ENCODE measurements around the gene TRIM34. TPM values are rescaled to one million over a fixed set of nuclear protein-coding genes. Genes with fewer than 3 reads are reported as not detected.
"Not testable (repeated sequence)": the region's sequence is repeated elsewhere in the genome, so short reads cannot be mapped to it uniquely, and the experiment has no call there.

The TRIM34 gene
- total RNA-seq, 1 experiment from 2014 or later = 0.41 TPM

- no peak overlapping the region for H3K27ac ChIP-seq (ENCODE audit: low read depth, low read length, poor library complexity, severe bottlenecking)
- no peak for TF ChIP-seq EZH2 (IDR thresholded peaks at IDR 0.05; ENCODE audit: borderline replicate concordance, low read depth, low read length, poor library complexity, severe bottlenecking)
- TF ChIP-seq CTCF (conservative IDR thresholded peaks at IDR 0.05; ENCODE audit: low read depth, low read length) = no peak
- no peaks in the 10 kb centered on the region for H3K27me3 ChIP-seq (replicated peaks; ENCODE audit: insufficient read depth, low read depth, low read length, poor library complexity)
- no peak for DNase-seq (ENCODE audit: low spot score)
- H3K36me3 ChIP-seq (ENCODE audit: insufficient read depth, low read length, poor library complexity, severe bottlenecking) = no peaks in the 10 kb centered on the region
- intact Hi-C loops (cut with micrococcal nuclease; ENCODE audit: unreplicated experiment) = no loop called here
- no peaks in the 10 kb centered on the region for H3K4me1 ChIP-seq (ENCODE audit: insufficient read depth, low read length, poor library complexity, severe bottlenecking)
- no peak overlapping the region for H3K4me3 ChIP-seq (ENCODE audit: low read depth, low read length, poor library complexity, severe bottlenecking)
- no peaks in the 10 kb centered on the region for H3K9me3 ChIP-seq (ENCODE audit: low read depth, low read length, poor library complexity, severe bottlenecking)
- ChIA-PET POLR2A (ENCODE audit: low non-redundant PET) (no interaction called here), CTCF (no interaction called here)
- BruUV-seq (replicated peaks) = no TSS peak
Measured at GRCh38 chr11:5643585-5643984, 18.8 kb downstream of the TRIM34 start.

- Histone ChIP-seq H3K4me3 (ENCODE audit: low read depth, low read length, poor library complexity, severe bottlenecking) (no peak overlapping the region), H3K27ac (ENCODE audit: low read depth, low read length, poor library complexity, severe bottlenecking) (no peak overlapping the region), H3K9me3 (ENCODE audit: low read depth, low read length, poor library complexity, severe bottlenecking) (no peaks in the 10 kb centered on the region), H3K36me3 (ENCODE audit: insufficient read depth, low read length, poor library complexity, severe bottlenecking) (no peaks in the 10 kb centered on the region), H3K4me1 (ENCODE audit: insufficient read depth, low read length, poor library complexity, severe bottlenecking) (no peaks in the 10 kb centered on the region), H3K27me3 (replicated peaks; ENCODE audit: insufficient read depth, low read depth, low read length, poor library complexity) (no peaks in the 10 kb centered on the region)
- ChIA-PET CTCF (no interaction called here), POLR2A (ENCODE audit: low non-redundant PET) (no interaction called here)
- TF ChIP-seq CTCF (conservative IDR thresholded peaks at IDR 0.05; ENCODE audit: low read depth, low read length) (no peak), EZH2 (IDR thresholded peaks at IDR 0.05; ENCODE audit: borderline replicate concordance, low read depth, low read length, poor library complexity, severe bottlenecking) (no peak)
- no TSS peak for BruUV-seq (replicated peaks)
- intact Hi-C loops (cut with micrococcal nuclease; ENCODE audit: unreplicated experiment) = no loop called here
- no peak for DNase-seq (ENCODE audit: low spot score)
Measured at GRCh38 chr11:5646139-5646538, 21.3 kb downstream of the TRIM34 start.

- no peak overlapping the region for H3K27ac ChIP-seq (ENCODE audit: low read depth, low read length, poor library complexity, severe bottlenecking)
- H3K4me1 ChIP-seq (ENCODE audit: insufficient read depth, low read length, poor library complexity, severe bottlenecking) = no peaks in the 10 kb centered on the region
- TF ChIP-seq CTCF (conservative IDR thresholded peaks at IDR 0.05; ENCODE audit: low read depth, low read length) (no peak), EZH2 (IDR thresholded peaks at IDR 0.05; ENCODE audit: borderline replicate concordance, low read depth, low read length, poor library complexity, severe bottlenecking) (no peak)
- ChIA-PET POLR2A (ENCODE audit: low non-redundant PET) (no interaction called here), CTCF (no interaction called here)
- DNase-seq (ENCODE audit: low spot score) = no peak
- BruUV-seq (replicated peaks) = no TSS peak
- H3K4me3 ChIP-seq (ENCODE audit: low read depth, low read length, poor library complexity, severe bottlenecking) = no peak overlapping the region
- intact Hi-C loops (cut with micrococcal nuclease; ENCODE audit: unreplicated experiment) = no loop called here
- no peaks in the 10 kb centered on the region for H3K9me3 ChIP-seq (ENCODE audit: low read depth, low read length, poor library complexity, severe bottlenecking)
- H3K27me3 ChIP-seq (replicated peaks; ENCODE audit: insufficient read depth, low read depth, low read length, poor library complexity) = no peaks in the 10 kb centered on the region
- H3K36me3 ChIP-seq (ENCODE audit: insufficient read depth, low read length, poor library complexity, severe bottlenecking) = no peaks in the 10 kb centered on the region
Measured at GRCh38 chr11:5655474-5655873, 30.7 kb downstream of the TRIM34 start.

GRCh38 chr11:5656956-5657355, 32.2 kb downstream of the TRIM34 start:
- intact Hi-C loops (cut with micrococcal nuclease; ENCODE audit: unreplicated experiment); H3K4me1 ChIP-seq (ENCODE audit: insufficient read depth, low read length, poor library complexity, severe bottlenecking); H3K4me3 ChIP-seq (ENCODE audit: low read depth, low read length, poor library complexity, severe bottlenecking); H3K9me3 ChIP-seq (ENCODE audit: low read depth, low read length, poor library complexity, severe bottlenecking); H3K27me3 ChIP-seq (replicated peaks; ENCODE audit: insufficient read depth, low read depth, low read length, poor library complexity); DNase-seq (ENCODE audit: low spot score); CTCF ChIA-PET; H3K27ac ChIP-seq (ENCODE audit: low read depth, low read length, poor library complexity, severe bottlenecking); POLR2A ChIA-PET (ENCODE audit: low non-redundant PET); H3K36me3 ChIP-seq (ENCODE audit: insufficient read depth, low read length, poor library complexity, severe bottlenecking); BruUV-seq (replicated peaks): not testable (repeated sequence)

Data from A673 (cell line).